Stimulated activated naive B cell treated with anti-CD40 and anti-IgM and Interleukin-4, amounts not matched to agents 10 μg/mL and 1 μg/mL and 100 μg/mL, for 72 hours (primary cell): ENCODE results near the gene NEK5.
"Not testable (repeated sequence)": the region's sequence is repeated elsewhere in the genome, so short reads cannot be mapped to it uniquely, and the experiment has no call there.

Experiments
- ATAC-seq, 2 donors: fragments of 150-1000 bp; cut with Tn5 transposase; replicated peaks; 2 replicates each; pipeline ENCODE4 v1.10.0; 2021; ENCODE audit warnings: moderate library complexity in 1 of 2
- DNase-seq: peaks from one replicate; pipeline ENCODE4 v3.0.0; 2021
- H3K27ac Mint-ChIP-seq: one replicate; pipeline ENCODE4 v1.8.0; 2022; ENCODE audit warnings: mild to moderate bottlenecking, mixed read lengths
- H3K27me3 Mint-ChIP-seq, 2 donors: one replicate each; pipeline ENCODE4 v1.8.0; 2022; ENCODE audit warnings: mixed read lengths in 2 of 2
- H3K36me3 Mint-ChIP-seq, 2 donors: one replicate each; pipeline ENCODE4 v1.8.0; 2022; ENCODE audit warnings: mixed read lengths in 2 of 2, mild to moderate bottlenecking in 1 of 2
- H3K4me1 Mint-ChIP-seq, 2 donors: one replicate each; pipeline ENCODE4 v1.8.0; 2022; ENCODE audit warnings: mixed read lengths in 2 of 2, mild to moderate bottlenecking in 1 of 2
- H3K4me3 Mint-ChIP-seq, 2 donors: one replicate each; pipeline ENCODE4 v1.8.0; 2022; ENCODE audit warnings: mild to moderate bottlenecking in 2 of 2, mixed read lengths in 2 of 2, moderate library complexity in 1 of 2
- H3K9me3 Mint-ChIP-seq, 2 donors: one replicate each; pipeline ENCODE4 v1.8.0; 2022; ENCODE audit warnings: mixed read lengths in 2 of 2, mild to moderate bottlenecking in 1 of 2

The NEK5 gene, protein sequence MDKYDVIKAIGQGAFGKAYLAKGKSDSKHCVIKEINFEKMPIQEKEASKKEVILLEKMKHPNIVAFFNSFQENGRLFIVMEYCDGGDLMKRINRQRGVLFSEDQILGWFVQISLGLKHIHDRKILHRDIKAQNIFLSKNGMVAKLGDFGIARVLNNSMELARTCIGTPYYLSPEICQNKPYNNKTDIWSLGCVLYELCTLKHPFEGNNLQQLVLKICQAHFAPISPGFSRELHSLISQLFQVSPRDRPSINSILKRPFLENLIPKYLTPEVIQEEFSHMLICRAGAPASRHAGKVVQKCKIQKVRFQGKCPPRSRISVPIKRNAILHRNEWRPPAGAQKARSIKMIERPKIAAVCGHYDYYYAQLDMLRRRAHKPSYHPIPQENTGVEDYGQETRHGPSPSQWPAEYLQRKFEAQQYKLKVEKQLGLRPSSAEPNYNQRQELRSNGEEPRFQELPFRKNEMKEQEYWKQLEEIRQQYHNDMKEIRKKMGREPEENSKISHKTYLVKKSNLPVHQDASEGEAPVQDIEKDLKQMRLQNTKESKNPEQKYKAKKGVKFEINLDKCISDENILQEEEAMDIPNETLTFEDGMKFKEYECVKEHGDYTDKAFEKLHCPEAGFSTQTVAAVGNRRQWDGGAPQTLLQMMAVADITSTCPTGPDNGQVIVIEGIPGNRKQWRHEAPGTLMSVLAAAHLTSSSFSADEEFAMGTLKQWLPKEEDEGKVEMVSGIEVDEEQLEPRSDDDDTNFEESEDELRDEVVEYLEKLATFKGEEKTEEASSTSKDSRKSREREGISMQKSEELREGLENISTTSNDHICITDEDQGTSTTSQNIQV

DNA sequence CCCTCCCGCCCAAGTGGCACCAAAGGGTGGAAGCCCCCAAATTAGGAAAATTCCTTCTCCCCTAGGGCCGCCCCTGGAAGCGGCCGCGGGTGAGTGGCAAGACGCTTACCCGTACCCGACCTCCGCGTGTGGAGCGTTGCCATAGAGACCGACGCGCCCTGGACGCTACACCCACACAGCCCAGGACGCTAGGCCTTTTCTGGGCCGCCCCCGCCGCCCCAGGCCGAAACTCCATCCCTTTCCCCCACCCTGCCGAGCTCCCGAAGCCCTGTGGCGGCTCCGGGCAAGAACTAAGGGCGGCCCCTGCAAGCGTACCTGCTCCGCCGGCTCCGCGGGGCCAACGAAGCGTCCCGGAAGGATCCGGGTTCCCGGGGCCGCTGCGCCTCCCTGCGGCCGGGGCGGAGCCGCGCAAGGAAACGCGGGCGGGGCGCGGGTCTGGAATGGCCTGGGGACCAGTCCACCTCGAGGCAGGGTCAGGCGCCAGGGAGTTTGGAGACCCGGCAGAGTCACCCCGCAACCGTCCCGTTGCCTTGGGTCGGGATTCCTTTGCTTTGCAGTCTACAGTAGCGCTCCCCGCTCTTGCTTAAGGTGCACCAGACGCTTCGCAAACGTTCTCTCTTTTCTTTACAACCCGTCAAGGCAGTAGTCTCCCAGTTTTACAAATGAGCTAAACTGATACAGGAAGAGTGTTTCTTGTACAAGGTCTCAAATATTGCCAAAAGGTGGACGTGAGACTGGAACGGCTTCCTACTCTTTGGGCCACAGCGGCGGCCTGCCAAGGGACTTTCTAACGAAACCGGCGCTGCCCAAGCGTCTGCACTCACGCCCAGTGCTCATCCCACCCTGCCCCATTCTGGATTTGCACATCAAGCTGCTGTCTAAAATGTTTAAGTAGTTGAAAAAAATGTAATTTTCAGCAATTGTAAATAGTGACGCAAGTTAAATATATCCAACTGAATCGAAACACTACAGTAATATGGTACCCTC, at the start of gene NEK5:
Gene NEK5 (minus strand): TSS at position 360 of the 987 bp plus-strand sequence. CDS start 1,591 bp downstream, outside the sequence.
- no peaks in the 10 kb centered on the region for H3K9me3 Mint-ChIP-seq
- peaks cover 7 to 17% of the 10 kb centered on the region in 2 donors for H3K27me3 Mint-ChIP-seq
- H3K4me3 Mint-ChIP-seq, result peak within 1 kb of the TSS; percentile 83 to 85
- H3K36me3 Mint-ChIP-seq, result peaks cover 24 to 25% of the 10 kb centered on the region in 2 donors
- H3K4me1 Mint-ChIP-seq, result peaks cover 11 to 25% of the 10 kb centered on the region in 2 donors
- peak within 1 kb of the TSS; percentile 52 for H3K27ac Mint-ChIP-seq
- peak; percentile 72 to 74 for ATAC-seq
- DNase-seq, result peak; percentile 24

DNA sequence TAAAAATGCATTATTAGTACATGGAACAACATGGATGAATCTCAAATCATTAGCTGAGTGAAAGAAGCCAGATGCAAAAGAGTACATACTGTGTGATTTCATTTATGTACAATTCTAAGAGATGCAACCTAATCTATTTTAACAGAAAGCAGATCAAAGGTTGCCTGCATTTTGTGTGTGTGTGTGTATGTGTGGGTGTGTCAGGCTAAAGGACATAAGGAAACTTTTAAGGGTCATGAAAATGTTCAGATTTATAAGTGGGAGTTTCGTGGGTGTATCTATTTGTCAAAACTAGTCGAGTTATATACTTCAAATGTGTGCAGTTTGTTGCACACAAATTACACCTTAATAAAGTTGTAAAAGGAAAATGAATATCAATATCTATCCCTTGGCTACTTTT, 48.4 kb upstream of the NEK5 start:
- no peaks in the 10 kb centered on the region for H3K27me3 Mint-ChIP-seq
- peaks cover 5 to 23% of the 10 kb centered on the region in 2 donors for H3K4me1 Mint-ChIP-seq
- H3K27ac Mint-ChIP-seq, result no peak overlapping the region
- no peaks in the 10 kb centered on the region for H3K9me3 Mint-ChIP-seq
- DNase-seq (no peak), ATAC-seq (no peak)
- no peak overlapping the region for H3K4me3 Mint-ChIP-seq
- H3K36me3 Mint-ChIP-seq, result peaks cover 26 to 40% of the 10 kb centered on the region in 2 donors

DNA sequence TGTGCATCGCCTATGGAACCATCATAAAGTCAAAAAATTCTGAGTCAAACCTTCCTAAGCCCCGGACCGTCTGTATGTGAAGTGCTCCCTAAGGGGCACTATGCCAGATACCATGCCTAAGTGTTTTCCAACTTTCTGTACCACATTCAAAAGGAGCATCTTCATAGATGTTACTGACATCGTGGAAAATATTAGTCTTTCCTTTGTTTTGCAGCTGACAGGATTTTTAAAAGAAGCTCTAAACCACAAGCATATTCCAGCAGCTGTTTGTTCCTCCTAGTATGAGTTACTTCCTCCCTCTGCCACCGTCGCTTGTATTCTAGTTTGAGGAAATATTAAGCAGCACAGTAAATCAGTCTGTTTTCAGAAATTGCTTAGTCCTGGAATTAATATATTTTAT, 45.1 kb upstream of the NEK5 start:
- H3K27ac Mint-ChIP-seq, result peak overlapping the region; percentile 47
- peak; percentile 65 to 80 for ATAC-seq
- peaks cover 5 to 23% of the 10 kb centered on the region in 2 donors for H3K4me1 Mint-ChIP-seq

DNA sequence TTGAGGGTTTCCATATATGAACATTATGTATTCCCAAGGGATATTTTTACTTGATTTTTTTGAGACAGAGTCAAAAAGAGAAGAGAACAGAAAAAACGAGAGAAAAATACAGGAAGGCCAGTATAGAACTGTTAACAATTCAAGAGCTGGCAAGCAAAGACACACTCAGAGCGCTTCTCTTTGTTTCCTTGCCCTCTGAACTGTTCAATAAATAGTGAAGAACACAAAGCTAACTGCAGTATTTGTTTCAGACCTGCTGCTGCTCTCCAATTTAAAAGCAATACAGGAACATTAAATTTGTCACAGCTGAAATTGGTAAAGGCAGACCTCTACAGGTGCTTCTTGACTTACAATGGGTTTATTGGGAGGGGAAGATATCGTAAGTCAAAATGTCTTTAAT, 44.5 kb upstream of the NEK5 start:
- peaks cover 21 to 41% of the 10 kb centered on the region in 2 donors for H3K36me3 Mint-ChIP-seq
- no peak for DNase-seq
- peak overlapping the region; percentile 81 for H3K27ac Mint-ChIP-seq
- ATAC-seq, result peak; percentile 21 to 22
- H3K27me3 Mint-ChIP-seq, result no peaks in the 10 kb centered on the region
- no peaks in the 10 kb centered on the region for H3K9me3 Mint-ChIP-seq
- peaks cover 5 to 23% of the 10 kb centered on the region in 2 donors for H3K4me1 Mint-ChIP-seq
- peak overlapping the region in 1 of 2 donors; percentile 32 for H3K4me3 Mint-ChIP-seq

More for the DNA sequence above, 45.1 kb upstream of the NEK5 start:
- not testable (repeated sequence) for H3K27me3 Mint-ChIP-seq, H3K4me3 Mint-ChIP-seq, DNase-seq, H3K9me3 Mint-ChIP-seq
- peaks cover 18 to 37% of the 10 kb centered on the region in 2 donors for H3K36me3 Mint-ChIP-seq

DNA sequence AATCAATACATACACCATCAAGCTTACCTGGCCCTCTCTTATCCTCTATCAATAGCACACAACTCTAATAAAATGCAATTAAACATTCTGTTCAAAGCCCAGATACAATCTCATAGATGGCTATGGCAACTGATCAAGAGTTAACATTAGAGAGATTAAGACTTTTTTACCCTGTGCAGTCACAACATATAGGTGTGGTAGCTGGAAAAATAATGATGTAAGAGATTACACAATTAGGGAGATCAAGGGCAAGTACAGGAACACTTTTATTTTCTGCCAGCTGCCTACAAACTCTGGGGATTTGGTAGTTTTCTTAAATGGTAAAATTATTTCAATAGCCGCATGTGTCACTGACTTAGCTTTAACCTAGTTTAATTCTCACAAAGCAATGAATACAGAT, 42.8 kb upstream of the NEK5 start:
- peaks cover 22 to 34% of the 10 kb centered on the region in 2 donors for H3K36me3 Mint-ChIP-seq
- not testable (repeated sequence) for H3K9me3 Mint-ChIP-seq, DNase-seq, H3K27me3 Mint-ChIP-seq, ATAC-seq, H3K27ac Mint-ChIP-seq, H3K4me3 Mint-ChIP-seq
- peaks cover 5 to 23% of the 10 kb centered on the region in 2 donors for H3K4me1 Mint-ChIP-seq

DNA sequence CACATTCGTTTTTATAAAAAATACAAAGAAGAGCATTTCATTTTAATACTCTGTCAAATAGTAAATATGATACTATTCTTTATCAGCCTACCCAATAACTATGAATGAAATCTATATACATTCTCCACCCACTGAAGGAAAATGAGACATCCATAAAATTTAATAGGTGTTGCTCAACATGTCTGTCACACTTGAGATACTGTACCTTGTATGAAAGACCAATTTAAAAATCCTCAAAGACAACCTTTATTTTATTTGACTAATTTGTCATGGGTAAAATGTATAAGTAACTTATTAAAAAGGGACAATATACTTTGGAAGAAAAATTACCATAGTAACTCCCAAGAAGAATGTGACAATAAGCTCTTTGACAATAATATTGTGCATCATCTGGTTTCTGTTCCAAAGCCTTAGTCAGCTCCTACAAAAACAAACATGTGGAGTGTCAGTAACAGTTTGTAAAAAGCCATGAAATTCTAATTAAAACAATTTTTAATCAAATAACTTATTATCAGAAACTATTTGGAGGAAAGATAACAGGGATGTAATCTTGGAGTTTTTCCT, 42.0 kb upstream of the NEK5 start:
- not testable (repeated sequence) for H3K27me3 Mint-ChIP-seq, H3K4me3 Mint-ChIP-seq, H3K27ac Mint-ChIP-seq, DNase-seq, H3K9me3 Mint-ChIP-seq, ATAC-seq
- peaks cover 5 to 23% of the 10 kb centered on the region in 2 donors for H3K4me1 Mint-ChIP-seq
- peaks cover 26 to 38% of the 10 kb centered on the region in 2 donors for H3K36me3 Mint-ChIP-seq

DNA sequence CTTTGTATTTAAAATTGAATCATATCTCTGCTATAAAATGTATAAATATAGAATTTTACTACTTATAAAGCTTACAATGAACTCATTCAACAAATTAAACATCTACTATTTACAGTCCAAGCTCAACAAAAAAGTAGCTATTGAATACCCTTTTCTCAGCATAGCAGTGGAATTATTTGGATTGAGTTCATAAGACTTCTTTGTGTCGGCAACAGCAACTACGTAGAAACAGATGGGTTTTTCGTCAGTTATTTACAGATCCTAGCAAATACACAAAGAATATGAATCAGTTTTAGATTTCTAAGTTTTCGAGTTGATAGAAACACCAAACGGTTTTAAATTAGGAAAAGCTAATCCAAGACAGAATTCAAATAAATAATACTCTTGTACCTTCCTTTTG, 41.0 kb upstream of the NEK5 start:
- Mint-ChIP-seq H3K4me3 (no peak overlapping the region), H3K27ac (no peak overlapping the region), H3K4me1 (peaks cover 5 to 23% of the 10 kb centered on the region in 2 donors), H3K27me3 (no peaks in the 10 kb centered on the region), H3K36me3 (peaks cover 26 to 36% of the 10 kb centered on the region in 2 donors), H3K9me3 (no peaks in the 10 kb centered on the region)
- no peak for DNase-seq
- ATAC-seq, result no peak

DNA sequence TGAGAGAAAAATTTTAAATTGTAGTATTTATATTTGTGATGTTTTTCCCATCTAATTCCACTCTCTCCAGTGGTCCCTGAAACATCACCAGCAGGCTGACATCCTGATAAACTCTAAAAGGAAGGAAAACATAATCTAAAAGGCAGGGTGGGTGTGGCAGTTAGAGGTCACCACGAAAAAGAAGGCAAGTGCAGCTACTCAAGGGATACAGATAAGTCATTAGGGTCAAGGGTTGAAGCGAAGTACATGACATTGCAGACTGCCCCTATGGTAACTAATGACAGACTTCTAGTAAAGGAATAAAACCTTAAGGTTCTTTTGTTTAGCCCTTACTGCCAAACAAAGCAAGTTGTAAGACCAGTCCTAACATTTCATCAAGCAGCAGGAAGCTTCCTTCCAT, 36.5 kb upstream of the NEK5 start:
- H3K27ac Mint-ChIP-seq, result no peak overlapping the region
- DNase-seq (no peak), ATAC-seq (no peak)
- no peak overlapping the region for H3K4me3 Mint-ChIP-seq
- no peaks in the 10 kb centered on the region for H3K27me3 Mint-ChIP-seq
- peaks cover 21 to 27% of the 10 kb centered on the region in 2 donors for H3K36me3 Mint-ChIP-seq
- peaks cover 3 to 25% of the 10 kb centered on the region in 2 donors for H3K4me1 Mint-ChIP-seq
- no peaks in the 10 kb centered on the region for H3K9me3 Mint-ChIP-seq

DNA sequence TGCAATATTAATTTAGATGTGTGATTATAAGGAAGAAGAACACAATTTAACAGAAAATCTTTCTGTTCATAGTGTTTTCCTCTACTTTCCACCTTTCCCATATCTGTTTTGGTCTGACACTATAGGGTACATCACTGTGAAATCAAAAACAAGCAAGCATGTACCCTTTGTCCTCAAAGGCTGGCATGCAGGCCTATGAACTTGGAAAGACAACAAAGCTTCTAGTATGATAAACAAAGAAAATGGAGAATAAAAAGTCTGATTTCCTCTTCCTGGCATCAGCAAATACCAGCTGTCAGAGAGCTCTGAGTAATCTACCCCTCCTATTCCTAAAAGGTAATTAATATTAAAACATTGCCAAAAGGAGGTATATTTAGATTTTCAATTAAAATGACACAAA, 36.1 kb upstream of the NEK5 start:
- Mint-ChIP-seq H3K4me3 (no peak overlapping the region), H3K4me1 (peaks cover 4 to 28% of the 10 kb centered on the region in 2 donors), H3K27me3 (no peaks in the 10 kb centered on the region), H3K27ac (no peak overlapping the region), H3K9me3 (no peaks in the 10 kb centered on the region), H3K36me3 (peaks cover 22 to 27% of the 10 kb centered on the region in 2 donors)
- ATAC-seq, result no peak
- no peak for DNase-seq

DNA sequence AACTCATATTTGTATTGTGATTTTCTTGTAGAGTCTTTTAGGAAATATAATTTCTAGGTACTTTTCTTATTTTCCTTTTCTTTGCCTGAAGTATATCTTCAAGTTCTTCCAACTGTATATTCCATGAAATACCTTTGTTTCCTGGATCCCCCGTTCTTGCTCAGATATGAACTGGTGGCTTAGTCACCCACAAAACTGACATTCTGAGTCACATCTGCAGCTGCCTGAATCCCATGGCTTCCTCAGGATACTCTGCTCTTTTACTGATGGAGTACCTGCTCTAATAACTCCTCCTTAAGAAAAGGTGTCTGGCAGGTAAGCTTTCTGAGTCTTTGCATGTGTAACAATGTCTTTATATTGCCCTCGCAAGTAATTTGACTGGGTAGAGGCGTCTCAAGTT, 35.0 kb upstream of the NEK5 start:
- H3K27ac Mint-ChIP-seq, H3K9me3 Mint-ChIP-seq, ATAC-seq, DNase-seq, H3K4me3 Mint-ChIP-seq, H3K27me3 Mint-ChIP-seq: not testable (repeated sequence)
- H3K36me3 Mint-ChIP-seq, result peaks cover 25 to 32% of the 10 kb centered on the region in 2 donors
- peaks cover 10 to 36% of the 10 kb centered on the region in 2 donors for H3K4me1 Mint-ChIP-seq

DNA sequence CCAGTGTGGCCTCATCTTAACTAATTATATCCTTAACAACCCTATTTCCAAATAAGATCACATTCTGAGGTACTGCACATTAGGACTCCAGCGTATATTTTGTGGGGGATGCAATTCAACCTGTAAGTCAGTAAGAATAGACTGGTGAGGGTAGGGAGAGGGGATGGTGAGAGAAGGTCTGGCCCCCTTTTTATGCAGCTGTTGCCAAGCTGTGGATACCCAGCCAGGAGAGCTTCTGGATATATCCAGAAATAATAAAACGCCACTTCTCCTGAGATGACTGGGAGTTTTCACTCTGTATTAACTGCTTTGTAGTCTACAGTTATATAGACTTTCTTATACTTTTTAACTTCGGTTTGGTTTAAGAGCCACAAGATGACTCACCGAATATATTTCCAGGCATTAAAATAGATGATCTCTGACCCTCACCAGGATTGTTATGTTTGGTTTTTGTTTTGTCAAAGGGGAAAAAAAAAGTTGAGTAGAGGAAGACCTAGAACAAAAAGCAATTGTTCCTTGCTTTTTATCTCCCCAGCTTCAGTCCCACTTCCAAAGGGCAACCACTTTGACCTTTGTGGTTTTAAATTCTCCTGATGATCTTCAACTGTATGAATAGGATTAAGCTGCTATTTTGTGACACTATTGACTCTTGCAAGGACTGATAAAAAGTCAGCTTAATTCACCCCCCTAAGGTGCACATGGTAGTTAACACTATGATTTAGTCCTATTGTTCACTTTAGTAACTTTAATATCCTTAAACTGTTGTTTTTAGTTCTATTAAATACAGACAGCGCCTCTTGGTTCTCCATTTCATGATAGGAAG, 33.6 kb upstream of the NEK5 start:
- DNase-seq (no peak), ATAC-seq (no peak)
- Mint-ChIP-seq H3K9me3 (peaks cover 0 to 3% of the 10 kb centered on the region in 2 donors), H3K36me3 (peaks cover 21 to 28% of the 10 kb centered on the region in 2 donors), H3K27me3 (no peaks in the 10 kb centered on the region), H3K4me3 (peak overlapping the region in 1 of 2 donors; percentile 6), H3K27ac (no peak overlapping the region), H3K4me1 (peaks cover 15 to 48% of the 10 kb centered on the region in 2 donors)

DNA sequence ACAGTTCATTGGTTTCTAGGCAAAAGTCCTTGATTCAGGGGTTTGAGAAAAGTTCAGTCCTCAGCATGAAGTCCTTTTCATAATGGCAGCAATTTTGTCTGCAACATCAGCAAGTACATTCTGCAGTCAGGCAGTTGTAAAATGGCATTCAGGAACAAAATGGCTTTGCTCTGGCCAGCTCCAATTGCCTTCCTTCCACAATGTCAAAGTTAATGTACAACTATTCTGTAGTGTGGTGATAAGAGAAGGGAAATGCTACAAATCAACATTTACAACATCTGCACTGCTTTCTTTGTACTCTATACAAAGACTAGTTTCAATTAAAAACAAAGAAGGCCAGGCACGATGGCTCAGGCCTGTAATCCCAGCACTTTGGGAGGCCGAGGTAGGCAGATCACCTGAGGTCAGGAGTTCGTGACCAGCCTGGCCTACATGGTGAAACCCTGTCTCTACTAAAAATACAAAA, 32.3 kb upstream of the NEK5 start:
- no peak overlapping the region for H3K4me3 Mint-ChIP-seq

More for the DNA sequence above, 32.3 kb upstream of the NEK5 start:
- ATAC-seq (no peak), DNase-seq (no peak)
- Mint-ChIP-seq H3K4me1 (peaks cover 24 to 61% of the 10 kb centered on the region in 2 donors), H3K27ac (no peak overlapping the region), H3K27me3 (no peaks in the 10 kb centered on the region), H3K9me3 (peaks cover 0 to 3% of the 10 kb centered on the region in 2 donors), H3K36me3 (peaks cover 15 to 25% of the 10 kb centered on the region in 2 donors)
